ENCODE results near the gene CMIP.

- TF ChIP-seq CTCF (IDR thresholded peaks at IDR 0.05) (no peak), POLR2A (IDR thresholded peaks at IDR 0.05) (no peak)
These were observed 116.5 kb downstream of the CMIP start for GRCh38 chr16:81560979-81561657.
